Skeletal muscle tissue (tissue), 4 donors: ENCODE data around the gene YBX1. TPM values are rescaled to one million over a fixed set of nuclear protein-coding genes. Genes with fewer than 3 reads are reported as not detected.
"Not testable (repeated sequence)": the region's sequence is repeated elsewhere in the genome, so short reads cannot be mapped to it uniquely, and the experiment has no call there.

Source experiments
- H3K27ac ChIP-seq: one replicate; pipeline ENCODE4 v1.7.0; 2013; ENCODE audit warnings: mild to moderate bottlenecking, low read depth, low read length, inconsistent platforms
- H3K27me3 ChIP-seq, 3 donors: one replicate each; pipeline ENCODE4 v1.7.0; 2013; ENCODE audit warnings: low read length in 3 of 3; ENCODE audit not compliant: control insufficient read depth in 3 of 3, insufficient read depth in 3 of 3
- H3K36me3 ChIP-seq, 3 donors: one replicate each; pipeline ENCODE4 v1.7.0; 2013; ENCODE audit warnings: low read length in 3 of 3; ENCODE audit not compliant: control insufficient read depth in 3 of 3, insufficient read depth in 3 of 3
- H3K4me1 ChIP-seq, 3 donors: one replicate each; pipeline ENCODE4 v1.7.0; 2013; ENCODE audit warnings: low read length in 3 of 3, mild to moderate bottlenecking in 3 of 3; ENCODE audit not compliant: control insufficient read depth in 3 of 3, insufficient read depth in 3 of 3
- H3K4me3 ChIP-seq, 3 donors: one replicate each; pipeline ENCODE4 v1.7.0; 2013; ENCODE audit warnings: low read length in 3 of 3
- H3K9ac ChIP-seq, 3 donors: one replicate each; pipeline ENCODE4 v1.7.0; 2013; ENCODE audit warnings: low read length in 3 of 3, mild to moderate bottlenecking in 3 of 3, moderate library complexity in 2 of 3, low read depth in 1 of 3
- H3K9me3 ChIP-seq, 3 donors: one replicate each; pipeline ENCODE4 v1.7.0; 2013; ENCODE audit warnings: low read length in 3 of 3; ENCODE audit not compliant: control insufficient read depth in 3 of 3
- total RNA-seq: library from RNA; depleted of rRNA; stranded (reverse); fragments of >200 nt; gene quantifications from one replicate; pipeline ENCODE4 v1.2.3, GENCODE V29; 2014
- donor health status: Osteomylitis.

The YBX1 gene
- total RNA-seq, 1 donor from 2014 or later, result 403 TPM

DNA sequence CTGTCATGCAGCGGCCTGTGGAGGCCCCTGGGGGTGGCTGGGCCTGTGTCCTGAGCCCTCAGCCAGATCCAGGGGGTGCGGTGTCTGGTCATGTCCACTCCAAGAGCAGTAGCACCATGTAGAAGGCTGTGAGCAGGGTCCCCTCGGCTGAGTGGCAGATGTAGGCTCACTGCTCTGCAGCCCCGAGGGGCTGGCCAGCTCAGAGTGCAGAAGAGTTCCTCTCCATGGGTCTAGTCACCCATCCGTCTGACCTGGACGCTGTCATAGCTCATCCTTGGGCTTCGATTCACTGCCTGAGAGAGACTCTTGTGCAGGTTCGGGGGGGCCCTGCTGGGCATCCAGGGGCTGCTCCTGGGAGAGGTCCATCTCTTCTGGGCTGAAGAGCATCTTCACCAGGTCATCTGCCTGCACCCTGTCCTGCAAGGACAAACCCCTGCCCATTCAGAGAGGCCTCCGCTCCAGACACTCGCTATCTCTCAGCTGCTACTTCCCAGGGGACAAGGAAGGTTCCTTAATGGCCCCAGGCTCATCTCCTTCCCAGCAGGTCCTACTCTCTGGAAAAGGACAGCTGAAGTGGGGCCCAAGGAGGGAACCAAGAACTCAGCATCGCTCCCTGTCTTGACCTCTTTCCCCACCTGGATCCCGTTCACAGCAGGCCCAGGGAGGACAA is 64.4 kb downstream of the YBX1 start:
- H3K27me3 ChIP-seq, result no peaks in the 10 kb centered on the region
- no peak overlapping the region for H3K9ac ChIP-seq
- no peak overlapping the region for H3K4me3 ChIP-seq
- no peaks in the 10 kb centered on the region for H3K4me1 ChIP-seq
- peaks cover 38 to 42% (median 40%) of the 10 kb centered on the region in 3 donors for H3K36me3 ChIP-seq
- H3K27ac ChIP-seq, result no peak overlapping the region
- H3K9me3 ChIP-seq, result no peaks in the 10 kb centered on the region

DNA sequence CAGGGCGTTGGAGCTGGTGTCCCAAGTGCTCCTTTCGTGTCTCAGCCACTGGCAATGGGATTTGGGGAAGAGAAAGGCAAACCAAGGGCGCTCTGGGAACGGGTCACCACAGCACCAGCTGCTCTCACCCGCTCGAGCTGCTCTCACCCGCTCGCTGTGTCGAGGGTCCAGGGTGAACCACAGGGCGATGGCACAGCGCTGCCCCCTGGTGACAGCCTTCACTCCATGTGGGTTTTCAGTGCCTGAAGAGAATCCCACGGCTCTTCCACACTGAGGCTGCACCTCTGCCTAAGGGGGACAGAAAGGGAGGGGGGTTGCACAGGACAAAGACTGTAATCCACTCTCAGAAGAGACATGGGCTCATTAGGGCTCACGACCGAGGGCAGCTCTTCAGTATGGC is 64.9 kb downstream of the YBX1 start:
- Histone ChIP-seq H3K27ac (no peak overlapping the region), H3K27me3 (no peaks in the 10 kb centered on the region), H3K9me3 (no peaks in the 10 kb centered on the region), H3K4me3 (no peak overlapping the region), H3K9ac (no peak overlapping the region), H3K4me1 (no peaks in the 10 kb centered on the region), H3K36me3 (peaks cover 43 to 47% (median 46%) of the 10 kb centered on the region in 3 donors)

DNA sequence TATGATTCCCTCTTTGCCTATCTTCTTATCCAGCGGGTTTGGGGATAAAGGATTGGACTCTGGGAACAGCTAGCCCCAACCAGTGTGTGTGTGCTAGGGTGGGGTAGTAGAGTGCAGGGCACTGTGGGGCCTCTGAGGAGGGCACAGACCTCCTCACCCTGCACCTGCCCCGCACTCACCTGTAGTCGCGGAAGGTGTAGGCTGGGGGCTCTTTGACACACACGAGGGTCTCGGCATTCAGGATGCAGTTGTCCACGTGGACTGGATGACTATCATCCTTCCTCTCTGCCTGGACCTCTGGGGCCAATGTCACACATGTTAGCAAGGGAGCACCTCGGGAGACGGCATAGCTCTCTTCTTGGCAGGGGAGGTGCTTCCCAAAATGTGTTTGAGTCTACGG is 65.8 kb downstream of the YBX1 start:
- no peaks in the 10 kb centered on the region for H3K9me3 ChIP-seq
- H3K36me3 ChIP-seq, result peaks cover 49 to 55% (median 53%) of the 10 kb centered on the region in 3 donors
- H3K4me1 ChIP-seq, result no peaks in the 10 kb centered on the region
- H3K4me3 ChIP-seq, result no peak overlapping the region
- H3K9ac ChIP-seq, result no peak overlapping the region
- H3K27ac ChIP-seq, result no peak overlapping the region
- H3K27me3 ChIP-seq, result no peaks in the 10 kb centered on the region

DNA sequence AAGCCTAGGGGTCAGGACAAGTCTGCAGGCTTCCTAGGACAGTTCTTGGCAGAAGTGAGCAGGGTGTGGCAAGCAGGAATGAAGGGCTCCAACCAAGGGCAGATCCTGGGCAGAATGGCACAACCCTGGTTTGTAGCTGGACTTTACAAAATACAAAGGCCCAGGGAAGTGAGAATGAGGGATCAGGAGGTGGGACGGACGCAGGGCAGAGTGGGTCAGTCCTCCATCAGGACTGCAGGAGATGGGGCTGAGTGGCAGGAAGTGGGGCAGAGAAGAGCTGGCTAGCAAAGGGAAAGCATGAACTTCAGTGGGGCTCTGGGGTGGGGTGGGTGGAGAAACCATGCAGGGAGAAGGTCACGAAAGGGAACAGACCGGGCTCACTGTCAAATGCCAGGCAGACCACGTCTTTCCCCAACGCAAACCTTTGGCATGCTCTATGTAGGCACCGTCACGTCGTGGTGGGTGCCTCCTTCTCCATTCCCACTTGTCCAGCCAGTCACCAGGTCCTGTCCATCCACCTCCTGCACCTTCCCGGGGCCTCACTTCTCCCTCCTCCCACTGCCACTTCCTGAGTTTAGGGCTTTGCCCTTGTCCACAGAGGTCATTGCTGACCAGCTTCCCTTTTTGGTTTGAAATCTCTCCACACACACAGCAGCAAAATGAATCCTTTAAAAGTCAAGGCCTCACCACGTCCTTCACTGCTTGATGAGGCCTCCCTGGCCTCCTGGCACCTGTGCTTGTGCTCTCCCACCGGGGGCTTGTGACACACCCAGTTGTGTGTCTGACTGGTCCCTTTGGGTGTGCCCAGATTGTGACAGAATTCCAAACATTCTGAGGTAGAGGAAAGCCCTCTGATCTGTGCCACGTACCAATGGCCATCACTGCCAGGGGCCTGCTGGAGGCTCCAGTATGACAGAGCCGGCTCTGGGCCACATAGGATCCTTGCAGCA is 66.5 kb downstream of the YBX1 start:
- Histone ChIP-seq H3K9me3 (no peaks in the 10 kb centered on the region), H3K9ac (no peak overlapping the region), H3K4me1 (no peaks in the 10 kb centered on the region), H3K27me3 (no peaks in the 10 kb centered on the region), H3K27ac (no peak overlapping the region), H3K4me3 (no peak overlapping the region), H3K36me3 (peaks cover 49 to 58% (median 57%) of the 10 kb centered on the region in 3 donors)

DNA sequence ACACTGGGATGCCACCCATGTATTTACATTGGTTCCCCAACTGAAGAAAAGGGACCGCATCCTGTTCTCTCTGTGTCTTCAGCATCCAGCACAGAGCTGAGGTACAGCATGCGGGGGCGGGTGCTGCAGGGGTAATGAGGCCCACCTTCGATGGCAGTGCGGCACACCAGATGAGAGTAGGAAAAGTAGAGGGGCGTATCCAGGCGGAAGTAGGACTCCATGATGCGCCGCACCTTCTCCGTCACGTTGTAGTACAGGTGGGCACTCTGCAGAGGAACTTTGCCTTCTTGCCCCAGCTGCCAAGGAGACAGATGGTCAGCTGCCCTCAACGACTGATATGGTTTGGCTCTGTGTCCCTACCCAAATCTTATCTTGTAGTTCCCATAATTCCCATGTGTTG is 67.8 kb downstream of the YBX1 start:
- Histone ChIP-seq H3K4me3 (no peak overlapping the region), H3K36me3 (peaks cover 61 to 71% (median 70%) of the 10 kb centered on the region in 3 donors), H3K9me3 (no peaks in the 10 kb centered on the region)

DNA sequence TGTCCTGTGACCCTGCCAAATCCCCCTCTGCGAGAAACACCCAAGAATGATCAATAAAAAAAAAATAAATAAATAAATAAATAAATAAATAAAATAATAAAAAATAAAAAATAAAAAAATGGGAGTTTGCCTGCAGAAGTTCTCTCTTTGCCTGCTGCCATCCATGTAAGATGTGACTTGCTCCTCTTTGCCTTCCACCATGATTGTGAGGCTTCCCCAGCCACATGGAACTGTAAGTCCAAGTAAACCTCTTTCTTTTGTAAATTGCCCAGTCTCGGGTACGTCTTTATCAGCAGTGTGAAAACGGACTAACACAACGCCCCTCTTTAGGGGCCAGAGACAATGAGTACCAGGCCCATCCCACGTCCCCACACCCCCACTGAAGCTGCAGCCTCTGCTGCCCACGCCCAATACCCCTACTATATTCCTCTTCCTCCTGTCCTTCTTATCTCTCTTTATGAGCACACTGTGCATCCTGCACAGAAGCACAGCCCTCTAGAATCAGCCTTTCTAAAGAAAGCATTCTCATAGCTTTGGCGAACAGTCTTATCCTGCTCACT is 69.4 kb downstream of the YBX1 start:
- H3K9me3 ChIP-seq, H3K4me1 ChIP-seq, H3K27ac ChIP-seq, H3K27me3 ChIP-seq, H3K4me3 ChIP-seq, H3K9ac ChIP-seq: not testable (repeated sequence)
- peaks cover 64 to 76% (median 74%) of the 10 kb centered on the region in 3 donors for H3K36me3 ChIP-seq

More for the DNA sequence above, 67.8 kb downstream of the YBX1 start:
- H3K4me1 ChIP-seq, result no peaks in the 10 kb centered on the region
- no peaks in the 10 kb centered on the region for H3K27me3 ChIP-seq
- no peak overlapping the region for H3K9ac ChIP-seq
- no peak overlapping the region for H3K27ac ChIP-seq

DNA sequence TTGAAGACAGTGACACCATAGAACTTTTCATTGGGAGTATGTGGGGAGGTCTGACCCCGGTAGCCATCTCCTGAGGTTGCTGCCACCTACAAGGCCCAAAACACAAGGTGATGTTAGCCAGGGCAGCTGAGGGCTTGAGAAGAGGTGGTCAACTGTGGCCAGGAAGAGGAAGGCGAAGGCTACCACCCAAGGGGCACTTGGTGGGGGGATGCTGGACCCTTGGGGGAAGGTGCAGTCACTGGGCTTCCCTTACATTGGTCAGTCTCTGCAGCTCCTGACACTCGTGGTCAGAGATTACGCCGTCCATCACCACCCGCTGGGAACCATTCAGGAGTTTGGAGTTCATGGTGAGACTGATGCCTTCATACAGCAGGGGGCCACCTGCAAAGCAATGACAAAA is 70.1 kb downstream of the YBX1 start:
- Histone ChIP-seq H3K4me3 (no peak overlapping the region), H3K27ac (no peak overlapping the region), H3K36me3 (peaks cover 63 to 77% (median 73%) of the 10 kb centered on the region in 3 donors), H3K9me3 (no peaks in the 10 kb centered on the region), H3K4me1 (no peaks in the 10 kb centered on the region), H3K27me3 (no peaks in the 10 kb centered on the region), H3K9ac (no peak overlapping the region)

DNA sequence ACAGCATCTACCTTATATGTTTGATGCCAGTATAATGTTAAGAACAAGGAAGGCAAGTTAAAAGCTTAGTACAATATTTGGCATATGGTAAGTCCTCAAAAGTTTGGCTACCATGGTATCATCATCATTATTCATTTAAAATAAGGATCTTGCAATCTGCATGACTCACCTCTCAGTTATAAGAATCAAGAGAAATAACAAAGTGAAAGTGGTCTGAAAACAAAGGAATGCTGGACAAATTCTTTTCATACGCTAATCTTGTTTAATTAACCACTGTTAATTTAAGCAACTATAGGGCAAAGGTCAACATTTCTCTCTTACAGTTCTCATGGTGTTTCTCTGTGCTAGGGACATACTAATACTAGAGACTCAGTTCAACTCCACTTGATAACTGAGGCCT is 70.9 kb downstream of the YBX1 start:
- Histone ChIP-seq H3K27ac (no peak overlapping the region), H3K9me3 (no peaks in the 10 kb centered on the region), H3K9ac (no peak overlapping the region), H3K4me3 (no peak overlapping the region), H3K27me3 (no peaks in the 10 kb centered on the region), H3K4me1 (no peaks in the 10 kb centered on the region), H3K36me3 (peaks cover 64 to 77% (median 73%) of the 10 kb centered on the region in 3 donors)
